MM.1S (cell line): ENCODE data around the gene AVL9.

Experiments used
- EZH2 ChIP-seq: fragments of 300-600 bp; sonication (generic); optimal IDR thresholded peaks from 2 replicates; pipeline ENCODE3; 2017; ENCODE audit warnings: low read depth, mild to moderate bottlenecking, antibody characterized with exemption, low read length, mixed read lengths
- EZH2phosphoT487 ChIP-seq: fragments of 300-600 bp; sonication (generic); IDR thresholded peaks from 2 replicates; pipeline ENCODE4 v1.6.1; 2018; ENCODE audit warnings: antibody characterized with exemption, low read length
- TF ChIP-seq, protein P1 (sequence below): fragments of 300-600 bp; sonication (generic); IDR thresholded peaks from 2 replicates; pipeline ENCODE4 v1.5.1; 2016; ENCODE audit warnings: antibody characterized with exemption, low read length, mixed read lengths

DNA sequence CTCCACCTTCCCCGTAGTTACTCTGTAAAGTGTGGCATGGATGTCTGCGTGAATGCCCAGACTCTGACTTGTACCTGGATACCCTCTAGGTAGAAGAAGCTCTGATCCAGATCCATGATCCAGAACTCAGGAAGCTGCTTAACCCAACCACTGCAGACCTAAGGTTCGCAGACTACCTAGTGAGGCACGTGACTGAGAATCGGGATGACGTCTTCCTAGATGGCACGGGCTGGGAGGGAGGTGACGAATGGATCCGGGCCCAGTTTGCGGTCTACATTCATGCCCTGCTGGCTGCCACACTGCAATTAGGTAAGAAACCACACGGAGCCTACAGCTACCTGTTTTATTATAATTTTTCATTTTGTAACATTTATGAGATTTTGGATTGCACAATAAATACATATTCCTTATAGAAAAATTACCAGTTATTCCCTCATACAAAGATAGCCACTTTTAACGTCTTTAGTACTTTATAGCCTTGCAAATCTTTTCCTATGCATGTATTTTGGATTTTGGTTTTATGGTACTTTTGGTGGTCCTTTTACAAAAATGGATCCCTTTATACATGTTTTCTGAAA lies 77.9 kb downstream of the AVL9 start:
- TF ChIP-seq, protein P1, sequence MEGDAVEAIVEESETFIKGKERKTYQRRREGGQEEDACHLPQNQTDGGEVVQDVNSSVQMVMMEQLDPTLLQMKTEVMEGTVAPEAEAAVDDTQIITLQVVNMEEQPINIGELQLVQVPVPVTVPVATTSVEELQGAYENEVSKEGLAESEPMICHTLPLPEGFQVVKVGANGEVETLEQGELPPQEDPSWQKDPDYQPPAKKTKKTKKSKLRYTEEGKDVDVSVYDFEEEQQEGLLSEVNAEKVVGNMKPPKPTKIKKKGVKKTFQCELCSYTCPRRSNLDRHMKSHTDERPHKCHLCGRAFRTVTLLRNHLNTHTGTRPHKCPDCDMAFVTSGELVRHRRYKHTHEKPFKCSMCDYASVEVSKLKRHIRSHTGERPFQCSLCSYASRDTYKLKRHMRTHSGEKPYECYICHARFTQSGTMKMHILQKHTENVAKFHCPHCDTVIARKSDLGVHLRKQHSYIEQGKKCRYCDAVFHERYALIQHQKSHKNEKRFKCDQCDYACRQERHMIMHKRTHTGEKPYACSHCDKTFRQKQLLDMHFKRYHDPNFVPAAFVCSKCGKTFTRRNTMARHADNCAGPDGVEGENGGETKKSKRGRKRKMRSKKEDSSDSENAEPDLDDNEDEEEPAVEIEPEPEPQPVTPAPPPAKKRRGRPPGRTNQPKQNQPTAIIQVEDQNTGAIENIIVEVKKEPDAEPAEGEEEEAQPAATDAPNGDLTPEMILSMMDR = no peak
- TF ChIP-seq EZH2phosphoT487 (no peak), EZH2 (no peak)
